A673 (cell line): Measurements from ENCODE around the gene SLC35C1. TPM values are rescaled to one million over a fixed set of nuclear protein-coding genes. Genes with fewer than 3 reads are reported as not detected.

Experiments
- BruUV-seq: library from RNA; stranded (reverse); fragments of 400-500 nt; replicated peaks from 2 replicates; lab custom pipeline; 2021; lab: Mats Ljungman, UMichigan
- CTCF ChIA-PET: fragments of 300-600 bp; sonication (Branson Sonifier 250); formaldehyde crosslinking; loops from one replicate; lab custom pipeline; 2022; ENCODE audit warnings: antibody characterized with exemption; lab: Charles Lee
- POLR2A ChIA-PET: fragments of 300-600 bp; sonication (Branson Sonifier 250); formaldehyde crosslinking; loops from one replicate; lab custom pipeline; 2022; ENCODE audit warnings: antibody characterized with exemption; ENCODE audit not compliant: low non-redundant PET; lab: Charles Lee
- DNase-seq: peaks from one replicate; pipeline ENCODE4 v3.0.0-alpha.2; 2015; ENCODE audit warnings: low spot score
- H3K27ac ChIP-seq: fragments of 200-600 bp; sonication (generic); 2 replicates; pipeline ENCODE4 v1.5.1; 2016; ENCODE audit warnings: mixed run types, low read depth, mild to moderate bottlenecking, mixed read lengths, antibody characterized with exemption, low read length; ENCODE audit not compliant: poor library complexity, severe bottlenecking
- H3K27me3 ChIP-seq: fragments of 200-600 bp; sonication (generic); replicated peaks from 2 replicates; pipeline ENCODE4 v1.6.1; 2017; ENCODE audit warnings: mixed run types, low read depth, mild to moderate bottlenecking, mixed read lengths, antibody characterized with exemption, low read length; ENCODE audit not compliant: insufficient read depth, poor library complexity
- H3K36me3 ChIP-seq: fragments of 200-600 bp; sonication (generic); 2 replicates; pipeline ENCODE4 v1.6.1; 2016; ENCODE audit warnings: mixed run types, mild to moderate bottlenecking, mixed read lengths, antibody characterized with exemption, low read length; ENCODE audit not compliant: insufficient read depth, poor library complexity, severe bottlenecking
- H3K4me1 ChIP-seq: fragments of 200-600 bp; sonication (generic); 2 replicates; pipeline ENCODE4 v1.6.1; 2017; ENCODE audit warnings: mixed run types, mild to moderate bottlenecking, mixed read lengths, antibody characterized with exemption, low read length; ENCODE audit not compliant: insufficient read depth, poor library complexity, severe bottlenecking
- H3K4me3 ChIP-seq: fragments of 200-600 bp; sonication (generic); 2 replicates; pipeline ENCODE4 v1.5.1; 2016; ENCODE audit warnings: low read depth, mixed run types, mild to moderate bottlenecking, mixed read lengths, low read length; ENCODE audit not compliant: poor library complexity, severe bottlenecking
- H3K9me3 ChIP-seq: fragments of 200-600 bp; sonication (generic); 2 replicates; pipeline ENCODE4 v1.6.1; 2016; ENCODE audit warnings: mixed run types, low read depth, mild to moderate bottlenecking, mixed read lengths, antibody characterized with exemption, low read length; ENCODE audit not compliant: poor library complexity, severe bottlenecking
- EZH2 ChIP-seq: fragments of 200-600 bp; sonication (generic); IDR thresholded peaks from 2 replicates; pipeline ENCODE4 v1.6.1; 2017; ENCODE audit warnings: borderline replicate concordance, low read depth, mild to moderate bottlenecking, mixed read lengths, antibody characterized with exemption, low read length; ENCODE audit not compliant: poor library complexity, severe bottlenecking
- intact Hi-C: fragments of 100-400 bp; cut with micrococcal nuclease; formaldehyde crosslinking; loops from one replicate; pipeline ENCODE4 v1.10.0; 2022; ENCODE audit not compliant: unreplicated experiment
- total RNA-seq: library from RNA; stranded (reverse); gene quantifications from 2 replicates; pipeline ENCODE4 v1.2.3, GENCODE V29; 2021
- TF ChIP-seq, protein P1 (sequence below): fragments of 300-800, 200-600 bp; sonication (generic); conservative IDR thresholded peaks from 2 replicates; pipeline ENCODE4 v1.5.1; 2017; ENCODE audit warnings: low read depth, mild to moderate bottlenecking, antibody characterized with exemption, low read length, moderate library complexity, mixed read lengths

Gene SLC35C1
- total RNA-seq, 1 experiment from 2014 or later = 32.5 TPM

DNA sequence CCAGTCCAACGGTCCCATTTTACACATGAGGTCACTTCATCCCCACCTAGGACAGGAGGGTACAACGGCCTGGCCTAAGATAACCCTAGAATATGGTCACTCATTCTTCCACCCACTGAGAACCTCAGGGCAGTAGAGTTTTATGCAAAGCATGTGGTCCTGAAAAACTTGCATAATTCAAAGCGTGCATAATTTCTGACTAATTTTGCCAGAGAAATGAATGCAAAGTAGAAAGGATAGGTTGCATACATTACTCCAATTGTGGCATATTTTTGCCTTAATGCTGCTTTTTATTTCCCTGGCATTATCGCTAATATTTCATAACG is 32.5 kb upstream of the SLC35C1 start:
- peaks cover 19% of the 10 kb centered on the region for H3K4me1 ChIP-seq
- no peak overlapping the region for H3K4me3 ChIP-seq
- no peaks in the 10 kb centered on the region for H3K36me3 ChIP-seq
- no peak for DNase-seq
- no TSS peak for BruUV-seq
- intact Hi-C loops = loop anchor here (10.0 kb wide), 1 partner anchor 658 kb away; no protein-coding TSS in a partner anchor
- CTCF ChIA-PET = interaction anchor here (0.7 to 2.8 kb wide), 28 partner anchors 9 to 836 kb away, joined by 3 to 86 read pairs (median 6); no protein-coding TSS in a partner anchor
- no peaks in the 10 kb centered on the region for H3K27me3 ChIP-seq
- no peak overlapping the region for H3K27ac ChIP-seq
- TF ChIP-seq, protein P1, sequence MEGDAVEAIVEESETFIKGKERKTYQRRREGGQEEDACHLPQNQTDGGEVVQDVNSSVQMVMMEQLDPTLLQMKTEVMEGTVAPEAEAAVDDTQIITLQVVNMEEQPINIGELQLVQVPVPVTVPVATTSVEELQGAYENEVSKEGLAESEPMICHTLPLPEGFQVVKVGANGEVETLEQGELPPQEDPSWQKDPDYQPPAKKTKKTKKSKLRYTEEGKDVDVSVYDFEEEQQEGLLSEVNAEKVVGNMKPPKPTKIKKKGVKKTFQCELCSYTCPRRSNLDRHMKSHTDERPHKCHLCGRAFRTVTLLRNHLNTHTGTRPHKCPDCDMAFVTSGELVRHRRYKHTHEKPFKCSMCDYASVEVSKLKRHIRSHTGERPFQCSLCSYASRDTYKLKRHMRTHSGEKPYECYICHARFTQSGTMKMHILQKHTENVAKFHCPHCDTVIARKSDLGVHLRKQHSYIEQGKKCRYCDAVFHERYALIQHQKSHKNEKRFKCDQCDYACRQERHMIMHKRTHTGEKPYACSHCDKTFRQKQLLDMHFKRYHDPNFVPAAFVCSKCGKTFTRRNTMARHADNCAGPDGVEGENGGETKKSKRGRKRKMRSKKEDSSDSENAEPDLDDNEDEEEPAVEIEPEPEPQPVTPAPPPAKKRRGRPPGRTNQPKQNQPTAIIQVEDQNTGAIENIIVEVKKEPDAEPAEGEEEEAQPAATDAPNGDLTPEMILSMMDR = no peak
- TF ChIP-seq EZH2 = no peak
- POLR2A ChIA-PET = no interaction called here
- no peaks in the 10 kb centered on the region for H3K9me3 ChIP-seq

DNA sequence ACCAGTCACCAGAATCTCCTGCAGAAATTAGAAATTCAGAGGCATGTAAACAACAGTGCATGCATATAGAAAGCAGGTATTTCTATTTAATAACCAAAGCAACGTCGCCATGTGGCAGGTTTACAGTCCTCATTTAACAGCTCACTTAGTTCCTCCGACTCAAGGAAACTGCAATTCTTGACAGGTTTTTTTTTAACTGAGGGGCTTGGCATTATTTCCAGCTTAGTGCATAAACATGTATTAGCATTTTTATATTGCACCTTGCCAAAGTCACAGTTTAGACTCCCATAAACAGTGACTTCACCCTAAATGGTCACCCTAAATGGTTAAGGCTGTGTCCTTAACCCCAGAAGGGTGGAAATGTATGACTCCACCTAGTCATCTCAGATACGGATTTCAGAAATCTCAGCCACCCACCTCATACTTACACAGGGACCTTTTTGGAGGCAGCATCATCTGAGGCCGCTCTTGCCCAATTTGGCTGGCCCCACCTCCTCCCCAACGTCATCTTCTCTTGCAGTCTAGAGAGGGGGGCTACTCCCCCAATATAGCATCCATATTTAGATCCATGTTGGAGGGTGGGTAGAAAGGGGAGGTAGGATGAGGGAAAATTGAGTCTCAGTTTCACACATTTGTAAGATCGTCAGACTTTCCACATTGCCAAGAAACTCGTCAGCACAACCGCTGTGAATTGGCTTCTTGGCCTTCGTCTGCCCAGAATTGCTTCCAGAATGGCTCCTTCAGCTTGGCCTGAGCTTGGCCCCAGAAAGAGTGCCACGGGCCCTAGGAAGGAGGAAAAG is 31.8 kb upstream of the SLC35C1 start:
- Histone ChIP-seq H3K27me3 (no peaks in the 10 kb centered on the region), H3K4me1 (peaks cover 19% of the 10 kb centered on the region), H3K9me3 (no peaks in the 10 kb centered on the region), H3K4me3 (no peak overlapping the region), H3K27ac (no peak overlapping the region), H3K36me3 (no peaks in the 10 kb centered on the region)
- intact Hi-C loops = loop anchor here (10.0 kb wide), 1 partner anchor 658 kb away; no protein-coding TSS in a partner anchor
- DNase-seq = no peak
- CTCF ChIA-PET = interaction anchor here (0.6 kb wide), 1 partner anchor 9 kb away, joined by 3 read pairs; no protein-coding TSS in a partner anchor
- BruUV-seq = no TSS peak
- TF ChIP-seq EZH2 = no peak
- TF ChIP-seq, protein P1 = no peak
- POLR2A ChIA-PET = no interaction called here

DNA sequence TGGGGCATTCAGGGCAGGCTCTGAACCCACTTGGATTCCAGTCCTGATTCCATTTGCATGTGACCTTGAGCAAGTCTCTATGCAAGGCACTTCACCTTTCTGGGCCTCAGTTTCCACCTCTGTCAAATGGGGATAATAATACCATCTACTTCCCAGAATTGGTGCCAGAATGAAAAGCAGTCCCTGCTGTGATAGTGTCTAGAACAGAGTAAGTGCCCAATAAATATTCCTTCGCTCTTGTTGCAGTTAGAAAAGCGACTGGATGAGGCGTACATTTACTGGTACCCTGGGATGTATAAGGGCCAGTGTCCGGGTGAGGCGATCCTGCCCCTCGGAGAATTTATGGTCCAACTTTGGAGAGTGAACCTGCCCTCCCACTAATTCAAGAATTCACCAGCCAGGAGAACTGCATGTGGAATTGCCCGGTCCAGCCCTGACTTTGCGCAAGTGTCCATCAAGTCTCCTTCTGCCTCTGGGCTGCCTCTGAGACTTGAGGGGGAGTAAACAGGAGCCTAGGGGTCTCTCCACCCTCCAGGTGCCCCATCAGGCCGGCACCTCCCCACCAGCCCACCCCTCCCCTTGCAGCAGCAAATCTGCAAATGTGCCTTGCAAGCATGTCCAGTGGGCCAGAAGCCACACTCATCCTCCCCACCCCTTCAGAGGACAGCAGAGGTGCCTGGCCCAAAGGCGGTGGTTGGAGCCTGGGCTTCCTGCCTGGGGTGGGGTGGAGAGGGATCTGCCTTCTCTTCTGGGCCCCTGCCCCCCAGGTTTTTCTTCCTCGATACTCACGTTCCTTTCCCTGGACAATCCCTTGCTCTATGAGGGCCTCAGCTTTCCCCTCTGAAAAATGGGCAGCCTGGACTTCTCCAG is 30.9 kb upstream of the SLC35C1 start:
- CTCF ChIA-PET = no interaction called here
- TF ChIP-seq, protein P1 = no peak
- no peak for TF ChIP-seq EZH2
- BruUV-seq = no TSS peak
- no peaks in the 10 kb centered on the region for H3K27me3 ChIP-seq
- peaks cover 19% of the 10 kb centered on the region for H3K4me1 ChIP-seq
- H3K4me3 ChIP-seq = no peak overlapping the region
- no peaks in the 10 kb centered on the region for H3K36me3 ChIP-seq
- H3K9me3 ChIP-seq = no peaks in the 10 kb centered on the region
- intact Hi-C loops = loop anchor here (10.0 kb wide), 1 partner anchor 659 kb away; no protein-coding TSS in a partner anchor
- no peak overlapping the region for H3K27ac ChIP-seq
- DNase-seq = no peak
- POLR2A ChIA-PET = no interaction called here
